Hepatocyte (in vitro differentiated cells): ENCODE results near the gene ALDH3A1.

Source experiments
- EZH2phosphoT487 ChIP-seq: fragments of 200-600 bp; sonication (generic); IDR thresholded peaks from one replicate; pipeline ENCODE4 v1.6.1; 2018; ENCODE audit warnings: antibody characterized with exemption, mild to moderate bottlenecking, low read depth, moderate library complexity; ENCODE audit not compliant: unreplicated experiment, severe bottlenecking
- TF ChIP-seq, protein P1 (sequence below): fragments of 200-600 bp; sonication (generic); IDR thresholded peaks from 2 replicates; pipeline ENCODE4 v1.5.1; 2016; ENCODE audit warnings: antibody characterized with exemption, mild to moderate bottlenecking; ENCODE audit not compliant: poor library complexity

DNA sequence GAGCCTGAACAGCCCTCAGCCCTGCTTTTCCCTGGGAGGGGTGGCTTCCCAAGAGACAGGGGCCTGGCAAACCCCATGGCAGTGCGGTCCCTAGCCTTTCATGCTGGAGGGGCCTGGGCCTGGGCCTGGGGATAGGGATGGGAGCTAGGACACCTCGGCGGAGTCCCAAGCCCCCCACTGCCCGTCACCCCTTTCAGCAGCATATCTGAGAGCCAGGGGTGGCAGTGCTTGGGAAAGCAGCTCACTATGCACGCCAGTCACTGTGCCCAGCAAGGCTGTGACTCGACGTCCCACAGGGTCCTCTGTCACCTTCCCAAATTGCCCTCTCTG is 31.1 kb downstream of the ALDH3A1 start:
- TF ChIP-seq, protein P1, sequence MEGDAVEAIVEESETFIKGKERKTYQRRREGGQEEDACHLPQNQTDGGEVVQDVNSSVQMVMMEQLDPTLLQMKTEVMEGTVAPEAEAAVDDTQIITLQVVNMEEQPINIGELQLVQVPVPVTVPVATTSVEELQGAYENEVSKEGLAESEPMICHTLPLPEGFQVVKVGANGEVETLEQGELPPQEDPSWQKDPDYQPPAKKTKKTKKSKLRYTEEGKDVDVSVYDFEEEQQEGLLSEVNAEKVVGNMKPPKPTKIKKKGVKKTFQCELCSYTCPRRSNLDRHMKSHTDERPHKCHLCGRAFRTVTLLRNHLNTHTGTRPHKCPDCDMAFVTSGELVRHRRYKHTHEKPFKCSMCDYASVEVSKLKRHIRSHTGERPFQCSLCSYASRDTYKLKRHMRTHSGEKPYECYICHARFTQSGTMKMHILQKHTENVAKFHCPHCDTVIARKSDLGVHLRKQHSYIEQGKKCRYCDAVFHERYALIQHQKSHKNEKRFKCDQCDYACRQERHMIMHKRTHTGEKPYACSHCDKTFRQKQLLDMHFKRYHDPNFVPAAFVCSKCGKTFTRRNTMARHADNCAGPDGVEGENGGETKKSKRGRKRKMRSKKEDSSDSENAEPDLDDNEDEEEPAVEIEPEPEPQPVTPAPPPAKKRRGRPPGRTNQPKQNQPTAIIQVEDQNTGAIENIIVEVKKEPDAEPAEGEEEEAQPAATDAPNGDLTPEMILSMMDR, result no peak
- TF ChIP-seq EZH2phosphoT487, result no peak
